DOHH2 (cell line): ENCODE results near the gene VPS8.

Experiments
- EZH2phosphoT487 ChIP-seq: fragments of 200-600 bp; sonication (generic); IDR thresholded peaks from 2 replicates; pipeline ENCODE4 v1.6.1; 2017; ENCODE audit warnings: borderline replicate concordance, mild to moderate bottlenecking, antibody characterized with exemption, low read length, moderate library complexity, mixed read lengths
- TF ChIP-seq, protein P1 (sequence below): fragments of 200-600 bp; sonication (generic); IDR thresholded peaks from one replicate; pipeline ENCODE4 v1.5.1; 2014; ENCODE audit warnings: antibody characterized with exemption, mild to moderate bottlenecking, low read depth, low read length; ENCODE audit not compliant: poor library complexity, severe bottlenecking

DNA sequence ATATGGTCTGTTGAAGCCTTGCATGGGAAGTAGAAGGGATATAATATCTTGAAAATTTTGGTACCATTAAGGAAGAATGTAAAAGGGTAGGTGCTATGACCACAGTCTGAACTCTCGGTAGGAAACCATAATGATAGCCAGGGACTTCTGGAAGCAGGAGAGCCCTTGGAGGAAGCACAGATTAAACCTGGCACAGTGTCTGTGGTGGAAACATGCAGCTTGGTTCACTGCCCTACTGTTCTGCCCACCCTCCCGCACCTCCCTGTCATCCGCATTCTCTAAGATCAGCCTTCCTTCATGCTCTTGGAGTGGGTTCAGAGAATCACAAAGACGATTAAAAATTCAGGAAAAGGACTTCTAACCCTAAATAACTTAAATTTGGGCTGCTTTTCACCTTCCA, 20.9 kb downstream of the VPS8 start:
- TF ChIP-seq, protein P1, sequence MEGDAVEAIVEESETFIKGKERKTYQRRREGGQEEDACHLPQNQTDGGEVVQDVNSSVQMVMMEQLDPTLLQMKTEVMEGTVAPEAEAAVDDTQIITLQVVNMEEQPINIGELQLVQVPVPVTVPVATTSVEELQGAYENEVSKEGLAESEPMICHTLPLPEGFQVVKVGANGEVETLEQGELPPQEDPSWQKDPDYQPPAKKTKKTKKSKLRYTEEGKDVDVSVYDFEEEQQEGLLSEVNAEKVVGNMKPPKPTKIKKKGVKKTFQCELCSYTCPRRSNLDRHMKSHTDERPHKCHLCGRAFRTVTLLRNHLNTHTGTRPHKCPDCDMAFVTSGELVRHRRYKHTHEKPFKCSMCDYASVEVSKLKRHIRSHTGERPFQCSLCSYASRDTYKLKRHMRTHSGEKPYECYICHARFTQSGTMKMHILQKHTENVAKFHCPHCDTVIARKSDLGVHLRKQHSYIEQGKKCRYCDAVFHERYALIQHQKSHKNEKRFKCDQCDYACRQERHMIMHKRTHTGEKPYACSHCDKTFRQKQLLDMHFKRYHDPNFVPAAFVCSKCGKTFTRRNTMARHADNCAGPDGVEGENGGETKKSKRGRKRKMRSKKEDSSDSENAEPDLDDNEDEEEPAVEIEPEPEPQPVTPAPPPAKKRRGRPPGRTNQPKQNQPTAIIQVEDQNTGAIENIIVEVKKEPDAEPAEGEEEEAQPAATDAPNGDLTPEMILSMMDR, result no peak
- TF ChIP-seq EZH2phosphoT487, result no peak
